HepG2 (cell line): ENCODE data around the gene MRO. TPM values are rescaled to one million over a fixed set of nuclear protein-coding genes. Genes with fewer than 3 reads are reported as not detected.

ENCODE experiments used
- ATAC-seq: fragments of 200-7000 bp; cut with Tn5 transposase; 3 replicates; pipeline ENCODE4 v1.9.1; 2020; ENCODE audit warnings: mild to moderate bottlenecking, moderate library complexity
- BruUV-seq: library from RNA; stranded (reverse); fragments of 400-500 nt; replicated peaks from 2 replicates; lab custom pipeline; 2021; lab: Mats Ljungman, UMichigan
- CTCF ChIA-PET: fragments of 300-600 bp; formaldehyde crosslinking; extraction: SDS; loops from one replicate; lab custom pipeline; 2021; ENCODE audit warnings: low total read pairs, inconsistent platforms, low intra/inter-chr PET ratio; lab: Yijun Ruan, JAX
- POLR2A ChIA-PET: fragments of 350-600 bp; sonication (Branson Sonifier 250); formaldehyde crosslinking; loops from one replicate; lab custom pipeline; 2020; ENCODE audit warnings: antibody characterized with exemption, inconsistent platforms; lab: Yijun Ruan, JAX
- DNase-seq: peaks from one replicate; pipeline ENCODE4 v3.0.0-alpha.2; 2015; ENCODE audit warnings: low spot score
- FAIRE-seq: peaks from 3 replicates; lab custom pipeline; 2011; peaks lifted over from hg19 to GRCh38; lab: Jason Lieb, UNC
- H2AFZ ChIP-seq: one replicate; pipeline ENCODE4 v1.6.1; 2011; ENCODE audit warnings: low read length, inconsistent platforms
- H3K27ac ChIP-seq: fragments of 300-600 bp; 3 replicates; pipeline ENCODE4 v1.8.0; 2011; ENCODE audit warnings: mixed run types, mild to moderate bottlenecking, mixed read lengths, low read length, inconsistent platforms; ENCODE audit not compliant: insufficient read depth; ENCODE audit errors: extremely low read length
- H3K27me3 ChIP-seq, 2 experiments: fragments of 200-600 bp in 1 of 2; 2 replicates in 1 of 2; 3 replicates in 1 of 2; pipeline versions ENCODE4 v1.6.0 to v1.8.0; 2011; ENCODE audit warnings: low read length in 2 of 2, mild to moderate bottlenecking in 2 of 2, moderate library complexity in 2 of 2, inconsistent platforms in 1 of 2; ENCODE audit not compliant: insufficient read depth in 2 of 2, control insufficient read depth in 1 of 2
- H3K36me3 ChIP-seq, 2 experiments: fragments of 200-600 bp in 1 of 2; replicated peaks in 1 of 2; 2 replicates in 1 of 2; 3 replicates in 1 of 2; pipeline versions ENCODE4 v1.5.1 to v1.8.0; 2011; ENCODE audit warnings: low read length in 2 of 2, inconsistent platforms in 1 of 2; ENCODE audit not compliant: insufficient read depth in 2 of 2, control insufficient read depth in 1 of 2
- H3K4me1 ChIP-seq: 2 replicates; pipeline ENCODE4 v1.5.1; 2012; ENCODE audit warnings: low read length, inconsistent platforms; ENCODE audit not compliant: insufficient read depth
- H3K4me2 ChIP-seq: 2 replicates; pipeline ENCODE4 v1.6.0; 2011; ENCODE audit warnings: low read depth, low read length, inconsistent platforms
- H3K4me3 ChIP-seq, 3 experiments: fragments of 200-600 bp in 1 of 3; sonication (generic), shearing (Covaris generic) in 1 of 3; replicated peaks in 1 of 3; 2 replicates each; pipeline ENCODE4 v1.5.1; 2011 to 2016; ENCODE audit warnings: low read length in 3 of 3, inconsistent platforms in 2 of 3, low read depth in 2 of 3, mild to moderate bottlenecking in 2 of 3, control low read depth in 1 of 3, mixed read lengths in 1 of 3; ENCODE audit not compliant: insufficient read depth in 1 of 3
- H3K79me2 ChIP-seq: one replicate; pipeline ENCODE4 v1.6.1; 2011; ENCODE audit warnings: low read length, inconsistent platforms; ENCODE audit not compliant: insufficient read depth
- H3K9ac ChIP-seq: 2 replicates; pipeline ENCODE4 v1.6.0; 2011; ENCODE audit warnings: mild to moderate bottlenecking, low read depth, low read length, inconsistent platforms; ENCODE audit not compliant: insufficient read depth
- H3K9me3 ChIP-seq: 2 replicates; pipeline ENCODE4 v1.5.1; 2012; ENCODE audit warnings: mild to moderate bottlenecking, low read length
- H4K20me1 ChIP-seq: 2 replicates; pipeline ENCODE4 v1.6.0; 2011; ENCODE audit warnings: inconsistent platforms, mild to moderate bottlenecking, low read length, moderate library complexity; ENCODE audit not compliant: insufficient read depth
- ARHGAP35 ChIP-seq: sonication (generic); formaldehyde crosslinking; IDR thresholded peaks from 2 replicates; pipeline ENCODE4 v1.9.0; 2022; ENCODE audit warnings: mild to moderate bottlenecking, inconsistent platforms, moderate library complexity, missing genetic modification reagents, borderline replicate concordance
- ATF4 ChIP-seq, 2 experiments: fragments of 450-650 bp in 1 of 2; sonication (generic) in 1 of 2; formaldehyde crosslinking; IDR thresholded peaks; 2 replicates each; pipeline versions ENCODE4 v1.5.0 to v1.8.0; 2020 to 2022; ENCODE audit warnings: mild to moderate bottlenecking in 1 of 2, missing genetic modification reagents in 1 of 2
- ATF6 ChIP-seq: sonication (generic); formaldehyde crosslinking; conservative IDR thresholded peaks from 2 replicates; pipeline ENCODE4 v1.4.0; 2020; ENCODE audit warnings: missing genetic modification reagents
- CBX5 ChIP-seq: sonication (generic); formaldehyde crosslinking; IDR thresholded peaks from 2 replicates; pipeline ENCODE4 v1.4.0; 2020; ENCODE audit warnings: missing genetic modification reagents, borderline replicate concordance
- HIC2 ChIP-seq: sonication (generic); formaldehyde crosslinking; IDR thresholded peaks from 2 replicates; pipeline ENCODE4 v1.9.0; 2022; ENCODE audit warnings: low read depth, missing genetic modification reagents
- PRDM10 ChIP-seq: sonication (generic); formaldehyde crosslinking; IDR thresholded peaks from 2 replicates; pipeline ENCODE4 v1.4.0; 2020; ENCODE audit warnings: low read depth, missing genetic modification reagents
- PTBP1 ChIP-seq: fragments of 200-400 bp; formaldehyde crosslinking; IDR thresholded peaks from 2 replicates; pipeline ENCODE4 v1.6.1; 2018; ENCODE audit warnings: low read length, low read depth; ENCODE audit not compliant: poor library complexity, severe bottlenecking
- RFXANK ChIP-seq: IDR thresholded peaks from 2 replicates; pipeline ENCODE4 v1.6.1; 2016
- SKI ChIP-seq: fragments of 450-650 bp; IDR thresholded peaks from one replicate; pipeline ENCODE4 v1.6.1; 2018; ENCODE audit warnings: mild to moderate bottlenecking; ENCODE audit not compliant: partially characterized antibody
- TEF ChIP-seq: sonication (generic); formaldehyde crosslinking; IDR thresholded peaks from 2 replicates; pipeline ENCODE4 v1.5.0; 2020; ENCODE audit warnings: missing genetic modification reagents
- ZFP91 ChIP-seq: sonication (generic); formaldehyde crosslinking; IDR thresholded peaks from 2 replicates; pipeline ENCODE4 v1.9.0; 2022; ENCODE audit warnings: missing genetic modification reagents, mild to moderate bottlenecking, borderline replicate concordance
- ZNF552 ChIP-seq: sonication (generic); formaldehyde crosslinking; IDR thresholded peaks from 2 replicates; pipeline ENCODE4 v1.9.0; 2022; ENCODE audit warnings: missing genetic modification reagents, mild to moderate bottlenecking, borderline replicate concordance
- in situ Hi-C: cut with HindIII; loops from 2 replicates; pipeline ENCODE4 v1.10.0; 2017; ENCODE audit warnings: low pct_unique_long_range_greater_than_20kb; ENCODE audit not compliant: extremely low pct_ligation_motif_present
- intact Hi-C: fragments of 100-400 bp; cut with micrococcal nuclease; formaldehyde crosslinking; loops from one replicate; pipeline ENCODE4 v1.10.0; 2022; ENCODE audit not compliant: unreplicated experiment
- polyA plus RNA-seq, 8 experiments: library from polyadenylated mRNA; depleted of rRNA in 3 of 8; stranded (reverse) in 7 of 8; unstranded in 1 of 8; fragments of >200 nt; fragmentation: Illumina TruSeq in 4 of 8; extraction: Trizol in 4 of 8; gene quantifications; 2 replicates each; pipeline versions ENCODE4 v1.2.1 to v1.2.3, GENCODE V29; 2011 to 2016; ENCODE audit warnings: low read depth in 4 of 8, missing spikeins in 1 of 8, mixed read lengths in 1 of 8; ENCODE audit not compliant: insufficient read depth in 1 of 8
- total RNA-seq, 5 experiments: library from RNA; depleted of rRNA; stranded (reverse); fragments of >200 nt; fragmentation: Illumina TruSeq; extraction: Trizol; gene quantifications; 2 replicates each; pipeline ENCODE4 v1.2.3, GENCODE V29; 2016; ENCODE audit warnings: low read depth in 1 of 5

Gene MRO
- total and polyA plus RNA-seq, 2 of the 13 experiments (the other 11 are each of a cell fraction or from before 2014, with no cell fraction given): not detected

- TF ChIP-seq ATF6 (CRISPR knock-in tag): no peak
- no peak for TF ChIP-seq CBX5
- no peak for TF ChIP-seq HIC2 (CRISPR knock-in tag)
- TF ChIP-seq, all 625 proteins: peak for 0
Observed at GRCh38 chr18:50775207-50775606, 44.6 kb downstream of the MRO start (continued).

GRCh38 chr18:50769463-50769862 lies 50.4 kb downstream of the MRO start:
- Histone ChIP-seq H3K79me2 (no peaks in the 10 kb centered on the region), H3K4me3 (no peak overlapping the region), H3K9me3 (peaks cover 21% of the 10 kb centered on the region), H3K9ac (no peak overlapping the region), H2AFZ (no peak overlapping the region), H4K20me1 (no peaks in the 10 kb centered on the region), H3K27ac (no peak overlapping the region), H3K27me3 (no peaks in the 10 kb centered on the region), H3K36me3 (no peaks in the 10 kb centered on the region), H3K4me2 (no peak overlapping the region), H3K4me1 (no peaks in the 10 kb centered on the region)
- ATAC-seq (no peak), FAIRE-seq (no peak), DNase-seq (no peak)
- no TSS peak for BruUV-seq
- CTCF ChIA-PET: no interaction called here
- POLR2A ChIA-PET: no interaction called here
- in situ Hi-C loops (no loop called here), intact Hi-C loops (no loop called here)
- TF ChIP-seq ZFP91 (no peak), TEF (CRISPR knock-in tag) (no peak), ATF4 (CRISPR knock-in tag; IDR thresholded peaks at IDR 0.05) (no peak), ZNF552 (CRISPR knock-in tag) (no peak), ARHGAP35 (CRISPR knock-in tag) (no peak), RFXANK (CRISPR knock-in tag) (no peak), PTBP1 (no peak), SKI (no peak), PRDM10 (no peak)
